Epithelial cell of esophagus (primary cell): Measurements from ENCODE around the gene MEGF11.

Experiments
- DNase-seq: peaks from one replicate; pipeline ENCODE4 v3.0.0; 2010; ENCODE audit warnings: low read depth
- H3K4me3 ChIP-seq: 2 replicates; pipeline ENCODE4 v1.5.1; 2011; ENCODE audit warnings: mild to moderate bottlenecking, low read length, control low read depth
- CTCF ChIP-seq: IDR thresholded peaks from 2 replicates; pipeline ENCODE4 v1.5.1; 2011; ENCODE audit warnings: low read depth, mild to moderate bottlenecking, low read length, control low read depth, inconsistent platforms; ENCODE audit not compliant: insufficient read depth; ENCODE audit errors: missing control alignments

The MEGF11 gene

GRCh38 chr15:66021496-66022162 lies 231.9 kb downstream of the MEGF11 start:
- no peak for TF ChIP-seq CTCF
- no peak overlapping the region for H3K4me3 ChIP-seq
- no peak for DNase-seq

- no peak for DNase-seq
- no peak for TF ChIP-seq CTCF
- H3K4me3 ChIP-seq: no peak overlapping the region
Observed at GRCh38 chr15:66019826-66020398, 233.6 kb downstream of the MEGF11 start.

- H3K4me3 ChIP-seq: no peak overlapping the region
- TF ChIP-seq CTCF: no peak
Observed at GRCh38 chr15:66019368-66019767, 234.2 kb downstream of the MEGF11 start.

GRCh38 chr15:66018488-66018797 lies 235.1 kb downstream of the MEGF11 start:
- no peak for DNase-seq
- TF ChIP-seq CTCF: no peak
- H3K4me3 ChIP-seq: no peak overlapping the region

More at GRCh38 chr15:66019368-66019767, 234.2 kb downstream of the MEGF11 start:
- no peak for DNase-seq

- no peak overlapping the region for H3K4me3 ChIP-seq
- no peak for DNase-seq
- no peak for TF ChIP-seq CTCF
Observed at GRCh38 chr15:66017792-66018487, 235.6 kb downstream of the MEGF11 start.

GRCh38 chr15:66017000-66017399 lies 236.6 kb downstream of the MEGF11 start:
- no peak for TF ChIP-seq CTCF
- H3K4me3 ChIP-seq: no peak overlapping the region
- no peak for DNase-seq
